Left colon (tissue), 2 donors: Measurements from ENCODE around the gene RSAD1. TPM values are rescaled to one million over a fixed set of nuclear protein-coding genes. Genes with fewer than 3 reads are reported as not detected.

Source experiments
- ATAC-seq: fragments of 200-7000 bp; cut with Tn5 transposase; one replicate; pipeline ENCODE4 v1.9.1; 2020; ENCODE audit warnings: mild to moderate bottlenecking, moderate library complexity
- DNase-seq, 2 donors: peaks; one replicate each; pipeline ENCODE4 v3.0.0-alpha.2; 2020
- intact Hi-C, 2 donors: fragments of 100-400 bp; cut with DNase I in 1 of 2; cut with micrococcal nuclease in 1 of 2; formaldehyde crosslinking; loops; one replicate each; pipeline versions ENCODE4 v1.11.2 to v1.14.0; 2022; cut with DNase I, micrococcal nuclease
- long read RNA-seq: library from polyadenylated mRNA; unstranded; transcript quantifications from one replicate; pipeline ENCODE4 v2.0.0, GENCODE V29; 2021
- total RNA-seq, 2 donors: library from RNA; stranded (reverse); fragmentation: NEBNext Ultra II Directional; extraction: Animal tissue kit (Norgen Biotek cat#: 25700); gene quantifications; one replicate each; pipeline ENCODE4 v1.2.1, GENCODE V29; 2021
- donor health status: DM: no; HTN: no; CAD: no.
- donor health status: DM: yes; HTN: yes; CAD: no.

The RSAD1 gene
- total RNA-seq, result 10 to 100 TPM; 29.1 to 33.9 TPM
- long read RNA-seq, transcript RSAD1-201 (9 exons, 2,528 nt), result major isoform, 36 of 51 reads
- long read RNA-seq, partial matches to known transcripts, result 7 of 51 reads
- long read RNA-seq, other reads (novel, unspliced or antisense), result 5 of 51 reads

DNA sequence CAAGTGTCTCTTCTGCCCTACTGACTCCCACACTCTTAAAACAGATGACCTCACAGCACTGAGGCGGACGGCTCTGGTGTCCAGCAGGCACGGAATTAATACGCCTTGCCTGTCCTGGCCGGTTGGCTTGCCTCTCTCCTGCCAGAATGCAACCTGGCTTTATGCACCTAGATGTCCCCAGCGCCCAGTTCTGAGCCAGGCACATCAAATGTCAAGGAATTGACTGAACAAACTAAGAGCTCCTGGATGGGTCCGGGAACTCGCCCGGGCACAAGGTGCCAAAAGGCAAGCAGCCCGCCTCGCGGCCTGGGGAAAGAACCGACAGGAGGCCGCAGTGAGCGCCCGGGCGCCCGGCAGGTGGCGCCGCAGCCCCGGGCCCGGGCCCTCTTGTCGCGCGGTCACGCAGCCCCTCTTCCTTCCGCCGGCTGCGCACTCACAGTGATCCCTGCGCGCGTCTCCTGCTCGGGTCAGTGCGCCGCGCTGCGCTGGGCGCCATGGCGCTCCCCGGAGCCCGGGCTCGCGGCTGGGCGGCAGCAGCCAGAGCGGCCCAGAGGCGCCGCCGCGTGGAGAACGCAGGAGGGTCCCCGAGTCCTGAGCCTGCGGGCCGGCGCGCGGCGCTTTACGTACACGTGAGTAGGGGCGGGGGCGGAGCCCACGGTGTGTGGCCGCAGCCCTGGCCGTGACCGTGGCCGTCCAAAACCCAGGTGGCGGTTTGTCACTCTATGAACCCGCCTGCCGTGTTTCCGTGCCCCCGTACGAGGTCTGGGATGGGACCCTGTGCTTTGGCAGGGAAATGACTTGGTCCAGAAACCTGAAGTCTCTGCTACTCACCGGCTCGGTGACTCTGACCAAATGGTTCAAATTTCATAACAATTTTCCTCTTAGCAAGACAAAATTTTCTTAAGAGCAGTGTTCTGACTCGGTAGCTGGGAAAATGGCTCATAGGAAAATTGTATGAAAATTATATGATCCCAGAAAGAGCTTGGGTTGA lies at the start of gene RSAD1:
Gene RSAD1, plus strand, starts transcription at position 470 of the 991 bp plus-strand sequence. Its CDS starts 25 bp downstream, at position 495.
- peak; percentile 74 for ATAC-seq
- peak; percentile 87 to 91 for DNase-seq
- intact Hi-C loops, result no loop called here

DNA sequence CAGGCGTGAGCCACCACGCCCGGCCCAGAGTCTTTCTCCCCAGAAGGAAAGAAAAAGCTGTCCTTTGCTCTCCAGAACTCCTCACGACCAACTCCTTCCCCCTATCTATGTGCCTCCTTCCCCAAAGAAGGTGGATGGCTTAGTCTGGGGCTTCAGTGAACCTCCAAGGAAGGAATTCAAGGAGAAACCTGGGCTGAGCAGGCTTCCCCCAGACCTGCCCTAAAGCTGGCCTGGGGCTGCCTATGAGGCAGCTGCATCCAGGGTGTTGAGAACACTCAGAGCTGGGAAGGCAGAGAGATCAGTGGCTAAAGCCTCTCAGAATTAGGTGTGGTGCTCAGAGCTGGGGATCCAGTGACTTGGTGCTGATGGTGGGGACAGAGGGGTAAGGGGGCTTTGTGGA lies 48.9 kb upstream of the RSAD1 start:
- DNase-seq, result no peak
- intact Hi-C loops, result no loop called here
- ATAC-seq, result no peak

DNA sequence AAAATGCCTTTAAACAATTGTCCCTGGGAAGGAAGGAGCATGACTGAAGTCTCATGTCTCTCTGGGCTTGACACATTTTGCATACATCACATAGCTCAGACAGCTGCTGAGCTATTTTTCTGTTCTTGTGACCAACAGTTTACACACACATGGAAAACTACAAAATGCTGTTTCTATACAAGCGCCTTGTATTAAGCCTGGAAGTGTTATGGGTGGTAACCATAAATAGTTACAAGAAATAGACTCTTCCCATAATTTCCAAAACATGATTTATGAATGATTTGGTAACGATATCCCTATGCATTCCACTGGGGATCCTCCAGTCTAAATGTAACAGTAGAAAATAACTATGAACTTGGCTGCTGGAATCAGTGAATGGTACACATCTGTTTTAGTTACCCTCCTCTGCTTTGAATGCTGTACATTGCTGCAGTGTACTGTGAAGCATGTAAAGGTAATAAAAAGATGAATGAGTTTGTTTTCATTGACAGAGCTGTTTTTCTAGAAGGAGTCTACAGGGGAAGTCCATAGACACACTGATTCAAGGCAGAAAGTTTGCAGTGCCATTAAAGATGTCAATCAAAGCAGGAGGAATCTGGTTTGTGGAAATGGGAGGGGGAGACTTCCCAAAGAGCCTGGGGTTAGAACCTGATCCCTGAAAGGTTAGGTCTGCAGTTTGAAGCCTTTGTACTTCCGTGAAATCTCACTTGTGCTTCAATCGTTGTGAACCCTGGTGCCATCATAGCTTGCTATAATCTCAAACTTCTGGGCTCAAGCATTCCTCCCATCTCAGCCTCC lies 47.6 kb upstream of the RSAD1 start:
- no peak for DNase-seq
- intact Hi-C loops, result no loop called here
- no peak for ATAC-seq

DNA sequence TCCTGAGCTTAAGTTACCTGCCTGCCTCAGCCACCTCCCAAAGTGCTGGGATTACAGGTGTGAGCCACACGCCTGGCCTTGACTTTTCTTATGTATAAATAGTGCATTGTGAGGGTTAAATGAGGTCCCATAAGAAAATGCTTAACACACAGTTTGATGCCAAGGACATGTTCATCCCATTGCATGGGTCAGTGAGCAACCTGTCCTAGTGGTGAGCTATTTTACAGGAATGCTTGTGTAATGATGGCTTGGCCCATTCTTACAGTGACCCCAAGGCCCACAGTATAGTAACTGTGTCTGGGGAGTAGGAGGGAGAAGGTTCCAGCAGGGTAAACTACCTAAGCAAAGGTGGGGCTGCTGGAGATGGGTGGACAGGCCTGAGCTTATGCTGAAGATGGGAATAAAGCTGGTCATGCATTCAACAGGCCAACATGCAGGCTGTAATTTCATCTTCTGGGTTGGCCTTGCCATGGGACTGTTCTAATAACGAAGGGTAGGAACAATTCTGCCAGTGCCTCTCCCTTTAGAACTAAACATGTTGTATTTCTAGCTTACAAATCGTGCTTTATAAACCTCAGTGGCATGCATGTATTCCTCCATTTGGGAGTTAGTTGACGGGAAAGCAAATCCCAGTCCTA lies 46.4 kb upstream of the RSAD1 start:
- intact Hi-C loops, result no loop called here
- no peak for DNase-seq

DNA sequence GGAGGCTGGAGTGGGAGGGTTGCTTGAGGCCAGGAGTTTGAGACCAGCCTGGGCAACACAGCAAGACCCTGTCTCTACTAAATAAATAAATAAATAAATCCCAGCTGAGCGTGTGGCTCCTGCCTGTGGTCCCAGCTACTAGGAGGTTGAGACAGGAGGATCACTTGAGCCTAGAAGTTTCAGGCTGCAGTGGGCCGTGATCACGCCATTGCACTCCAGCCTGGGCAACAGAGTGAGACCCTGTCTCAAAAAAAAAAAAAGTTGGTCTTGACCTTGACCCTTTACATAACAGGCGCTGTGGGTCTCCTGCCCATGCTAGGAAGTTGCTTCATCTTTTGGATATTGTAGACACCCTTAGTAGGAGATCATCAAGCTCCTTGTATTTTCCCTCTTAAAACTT lies 41.3 kb upstream of the RSAD1 start:
- no peak for DNase-seq
- intact Hi-C loops, result no loop called here
- no peak for ATAC-seq

More for the DNA sequence above, 46.4 kb upstream of the RSAD1 start:
- no peak for ATAC-seq

DNA sequence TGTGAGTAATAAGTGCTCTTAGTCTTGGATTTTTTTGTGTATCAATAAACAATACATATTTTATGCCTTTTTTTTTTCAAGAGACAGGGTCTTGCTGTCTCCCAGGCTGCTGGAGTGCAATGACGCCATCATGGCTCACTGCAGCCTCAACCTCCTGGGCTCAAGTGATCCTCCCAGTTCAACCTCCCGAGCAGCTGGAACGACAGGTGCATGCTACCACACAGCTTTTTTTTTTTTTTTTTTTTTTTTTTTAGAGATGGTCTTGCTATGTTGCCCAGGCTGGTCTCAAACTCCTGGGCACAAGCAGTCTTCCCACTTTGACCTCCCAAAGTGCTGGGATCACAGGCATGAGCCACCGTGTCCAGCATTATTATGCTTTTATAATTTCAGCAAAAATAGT lies 39.7 kb upstream of the RSAD1 start:
- intact Hi-C loops, result no loop called here
- ATAC-seq (no peak), DNase-seq (no peak)

DNA sequence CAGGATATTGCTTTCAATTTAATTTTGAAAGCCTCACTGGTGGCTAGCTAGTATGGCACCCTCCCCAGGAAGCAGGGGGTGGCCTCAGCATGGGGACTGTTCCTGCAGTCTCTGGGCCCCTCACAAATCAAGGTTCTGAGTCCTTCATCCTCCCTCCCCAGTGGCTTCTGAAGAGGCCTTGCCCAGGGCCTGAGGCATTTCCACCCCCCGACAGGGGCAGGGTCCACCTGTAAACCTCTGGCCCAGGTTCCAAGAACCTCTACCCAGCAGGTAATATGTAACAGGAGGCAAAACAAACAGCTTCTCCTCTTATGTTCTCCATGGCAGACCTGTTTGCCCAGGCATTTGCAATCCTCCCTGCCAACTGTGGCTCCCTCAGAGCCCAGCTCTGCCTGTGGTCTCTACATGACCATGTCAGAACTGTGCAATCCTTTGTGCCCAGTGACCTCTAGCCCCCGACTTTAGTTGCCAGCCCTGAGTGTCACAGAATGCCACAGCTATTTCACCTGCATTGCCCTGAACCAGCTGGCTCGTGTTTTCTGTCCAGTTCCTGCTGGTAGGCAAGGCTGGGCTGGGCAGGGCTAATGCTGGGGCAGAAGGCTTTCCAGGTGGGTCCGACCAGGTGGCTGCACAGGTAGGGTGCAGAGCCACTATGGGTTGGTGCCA lies 38.4 kb upstream of the RSAD1 start:
- DNase-seq, result peak; percentile 70
- peak; percentile 88 for ATAC-seq
- intact Hi-C loops, result no loop called here

DNA sequence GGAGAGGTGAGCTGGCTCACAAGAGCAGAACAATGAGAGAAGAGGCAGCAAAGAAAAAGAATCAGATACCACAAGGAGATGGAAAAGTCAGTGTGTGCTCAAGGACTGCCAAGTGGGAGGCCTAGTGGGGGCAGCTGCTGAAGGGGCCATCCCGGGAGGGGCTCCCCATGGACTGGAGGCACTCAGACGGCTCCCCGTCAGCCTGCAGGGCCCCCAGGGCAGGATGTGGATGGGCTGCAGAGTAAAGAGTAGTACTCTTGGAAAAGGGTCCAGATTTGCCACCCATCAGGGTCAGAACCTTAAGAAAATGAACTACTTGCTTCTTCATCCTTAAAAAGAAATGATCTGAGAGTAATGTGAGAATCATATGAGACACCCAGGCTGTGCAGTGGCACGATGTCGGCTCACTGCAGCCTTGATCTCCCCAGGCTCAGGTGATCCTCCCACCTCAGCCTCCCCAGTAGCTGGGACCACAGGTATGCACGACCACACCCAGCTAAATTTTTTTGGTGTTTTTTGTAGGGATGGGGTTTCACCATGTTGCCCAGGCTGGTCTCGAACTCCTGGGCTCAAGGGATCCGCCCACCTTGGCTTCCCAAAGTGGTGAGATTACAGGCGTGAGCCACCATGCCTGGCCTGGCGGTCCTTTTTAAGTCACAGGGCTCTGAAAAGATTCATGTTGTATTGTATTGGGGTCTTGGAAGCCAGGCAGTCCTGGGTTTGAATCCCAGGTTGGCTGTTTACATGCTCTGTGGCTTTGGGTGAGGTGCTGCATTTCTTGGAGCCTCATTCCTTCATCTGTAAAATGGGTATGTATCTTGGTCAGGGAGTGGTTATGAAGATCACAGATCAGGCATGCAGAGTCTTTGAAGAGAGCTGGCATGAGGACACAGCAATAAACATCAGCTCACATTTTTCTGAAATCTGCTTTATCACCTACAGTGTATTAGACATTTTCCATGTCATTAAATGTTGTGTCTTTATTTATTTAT lies 37.5 kb upstream of the RSAD1 start:
- DNase-seq (no peak), ATAC-seq (no peak)
- intact Hi-C loops, result no loop called here

DNA sequence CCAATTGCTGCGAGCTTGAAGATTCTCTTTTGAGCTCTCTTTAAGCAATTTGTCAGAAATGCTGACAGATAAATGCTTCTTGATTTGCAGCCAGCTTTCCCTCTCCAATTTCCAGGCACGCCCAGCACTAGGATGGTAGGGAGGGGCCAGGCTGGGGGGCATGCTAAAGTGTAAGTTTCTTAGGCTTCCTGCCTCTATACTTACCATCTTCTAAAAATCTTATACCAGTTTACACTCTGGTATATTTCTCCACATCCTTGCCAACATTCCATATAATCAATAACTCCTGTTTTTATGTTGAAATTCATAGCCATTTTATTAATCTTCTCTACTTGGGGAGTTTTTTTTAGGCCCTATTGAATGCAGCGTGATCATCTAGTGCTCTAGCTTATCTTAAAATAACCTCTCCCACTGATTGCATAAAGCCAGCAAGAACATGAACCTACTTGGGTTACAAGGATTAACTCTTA lies 35.1 kb upstream of the RSAD1 start:
- peak; percentile 27 for ATAC-seq
- peak in 1 of 2 donors; percentile 58 for DNase-seq
- intact Hi-C loops, result no loop called here

DNA sequence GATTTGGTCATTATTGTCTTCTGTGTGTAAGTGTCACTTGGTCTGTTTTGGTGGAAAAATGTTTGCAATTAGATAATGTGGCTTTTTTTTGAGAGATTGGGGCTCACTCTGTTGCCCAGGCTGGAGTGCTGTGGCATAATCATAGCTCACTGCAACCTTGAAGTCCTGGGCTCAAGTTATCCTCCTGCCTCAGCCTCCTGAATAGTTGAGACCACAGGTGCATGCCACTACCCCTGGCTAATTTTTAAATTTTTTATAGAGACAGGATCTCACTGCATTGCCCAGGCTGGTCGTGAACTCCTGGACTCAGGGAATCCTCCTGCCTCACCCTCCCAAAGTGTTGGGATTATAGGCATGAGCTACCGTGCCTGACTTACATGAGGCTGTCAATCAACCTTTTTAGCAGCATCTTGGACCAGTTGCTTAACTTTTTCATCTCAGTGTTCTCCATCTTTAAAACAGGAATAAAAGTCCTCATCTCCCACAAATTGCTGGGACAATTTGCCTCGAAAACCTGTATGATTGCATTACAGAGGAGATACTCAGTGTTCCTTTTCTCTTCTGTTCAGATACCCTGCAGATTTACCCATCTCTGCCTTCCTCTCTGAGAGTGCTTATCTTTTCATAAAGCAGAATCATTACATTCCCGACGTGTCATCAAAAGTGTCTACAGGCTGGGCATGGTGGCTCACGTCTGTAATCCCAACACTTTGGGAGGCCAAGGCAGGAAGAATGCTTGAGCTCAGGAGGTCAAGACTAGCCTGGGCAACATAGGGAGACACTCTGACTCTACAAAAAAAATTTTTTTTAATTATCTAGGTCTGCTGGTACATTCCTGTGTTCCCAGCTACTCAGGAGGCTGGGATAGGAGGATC lies 33.6 kb upstream of the RSAD1 start:
- ATAC-seq (no peak), DNase-seq (no peak)
- intact Hi-C loops, result no loop called here

DNA sequence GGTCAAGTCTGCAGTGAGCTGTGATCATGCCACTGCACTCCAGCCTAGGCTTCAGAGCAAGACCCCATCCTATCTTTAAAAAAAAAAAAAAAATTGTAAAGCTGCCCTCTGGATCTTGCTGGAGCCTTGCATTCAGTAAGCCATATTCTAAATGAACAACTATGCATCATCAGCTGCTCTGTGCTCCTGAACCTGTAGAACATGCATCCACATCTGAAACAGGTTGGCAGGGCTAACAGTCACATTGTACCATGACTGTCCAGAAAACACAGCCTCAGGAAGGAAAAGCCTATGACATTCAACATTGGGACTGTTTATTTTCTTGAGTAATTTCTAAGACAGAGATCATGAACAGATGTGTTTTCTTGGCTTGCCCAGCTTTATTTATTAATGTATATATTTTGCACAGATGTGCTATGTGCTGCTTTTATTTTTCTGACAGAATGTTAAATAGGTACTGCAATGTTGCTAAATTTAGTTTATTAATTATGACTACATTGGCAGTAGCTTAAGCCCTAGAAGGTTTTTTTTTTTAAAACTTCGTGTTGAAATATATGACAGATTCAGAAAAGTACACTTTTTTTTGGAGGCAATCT lies 32.8 kb upstream of the RSAD1 start:
- no peak for DNase-seq
- ATAC-seq, result no peak
- intact Hi-C loops, result no loop called here

DNA sequence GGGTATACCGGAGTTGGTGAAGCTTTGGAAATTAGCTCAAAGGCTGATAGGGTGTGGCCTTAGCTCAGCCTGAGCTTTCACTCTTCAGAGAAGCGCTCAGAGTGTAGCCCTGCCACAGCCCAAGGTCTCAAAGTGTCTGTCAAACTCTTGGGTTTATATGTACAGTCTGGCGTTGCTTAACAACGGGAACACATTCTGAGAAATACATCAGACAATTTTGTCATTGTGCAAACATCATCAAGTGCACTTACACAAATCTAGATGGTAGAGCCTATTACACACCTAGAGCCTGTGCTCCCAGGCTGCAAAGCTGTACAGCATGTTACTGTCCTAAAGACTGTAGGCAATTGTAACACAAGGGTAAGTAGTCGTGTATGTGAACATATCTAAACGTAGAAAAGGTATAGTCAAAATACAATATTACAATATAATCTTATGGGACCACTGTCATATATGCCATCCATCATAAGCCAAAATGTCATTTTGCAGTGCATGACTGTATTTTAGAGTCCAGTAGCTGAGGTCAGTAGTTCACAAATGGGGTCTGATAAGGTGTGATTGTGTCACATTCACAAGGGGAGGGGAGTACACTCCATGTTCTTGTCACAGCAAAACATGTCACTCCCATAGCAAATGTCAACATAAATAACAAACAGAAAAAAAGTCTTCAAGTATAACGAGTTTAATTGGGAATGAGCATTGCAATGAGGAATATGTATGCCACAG lies 30.6 kb upstream of the RSAD1 start:
- DNase-seq (peak in 1 of 2 donors; percentile 75), ATAC-seq (peak; percentile 79)

DNA sequence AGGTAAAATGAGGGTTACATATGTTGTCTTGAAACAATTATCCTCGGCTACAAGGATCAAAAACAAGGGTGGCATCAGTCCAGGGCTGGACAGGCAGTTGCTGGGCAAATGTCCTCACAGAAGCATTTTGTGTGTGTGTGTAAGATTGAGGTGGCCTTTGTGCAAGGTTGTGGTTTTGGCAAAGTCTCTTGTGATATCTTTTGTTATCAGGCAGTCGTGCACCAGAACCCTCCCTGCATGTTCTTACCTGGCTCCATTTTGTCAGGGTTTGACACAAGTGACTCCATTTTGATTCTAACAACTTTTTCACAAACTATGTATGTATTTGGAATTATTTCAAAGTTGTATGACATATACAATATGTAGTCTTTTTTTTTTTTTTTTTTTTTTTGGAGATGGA lies 30.0 kb upstream of the RSAD1 start:
- ATAC-seq (no peak), DNase-seq (no peak)

More for the DNA sequence above, 30.6 kb upstream of the RSAD1 start:
- intact Hi-C loops, result no loop called here

DNA sequence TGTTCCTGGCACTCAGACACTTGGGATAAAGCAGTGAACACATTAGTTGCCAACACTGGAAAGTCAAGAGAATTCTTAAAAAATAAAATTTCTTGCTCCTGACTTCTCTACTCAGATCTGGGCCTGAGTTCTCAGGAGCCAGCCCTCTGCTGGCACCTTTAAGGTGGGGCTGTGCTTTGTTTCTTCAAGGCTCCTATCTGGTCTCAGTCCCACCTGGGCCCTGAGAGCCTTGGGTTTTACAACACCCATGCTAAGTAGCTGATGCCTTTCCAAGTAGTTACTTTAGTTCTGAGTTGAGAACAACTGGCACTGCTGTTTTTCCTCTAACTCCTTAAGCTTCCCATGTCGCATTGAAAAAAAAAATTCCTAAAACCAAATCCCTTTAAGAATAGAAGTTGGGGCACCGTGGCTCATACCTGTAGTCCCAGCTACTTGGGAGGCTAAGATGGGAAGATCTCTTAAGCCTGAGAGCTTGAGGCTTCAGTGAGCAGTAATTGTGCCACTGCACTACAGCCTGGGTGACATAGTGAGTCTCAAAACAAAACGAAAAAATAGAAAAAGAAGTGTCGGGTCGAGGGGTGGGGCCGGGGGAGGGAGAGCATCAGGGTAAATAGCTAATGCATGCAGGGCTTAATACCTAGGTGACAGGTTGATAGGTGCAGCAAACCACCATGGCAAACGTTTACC lies 26.6 kb upstream of the RSAD1 start:
- intact Hi-C loops, result no loop called here
- ATAC-seq, result peak; percentile 6
- no peak for DNase-seq

More for the DNA sequence above, 30.0 kb upstream of the RSAD1 start:
- intact Hi-C loops, result no loop called here
